Sigmoid colon (tissue), 4 donors: Measurements from ENCODE around the gene GLG1.
"Not testable (repeated sequence)": the region's sequence is repeated elsewhere in the genome, so short reads cannot be mapped to it uniquely, and the experiment has no call there.

Source experiments
- POLR2A ChIP-seq, 2 donors: fragments of 450-650 bp; IDR thresholded peaks; one replicate each; pipeline ENCODE4 v1.6.1; 2016; ENCODE audit warnings: antibody characterized with exemption in 2 of 2, mild to moderate bottlenecking in 2 of 2, moderate library complexity in 2 of 2
- POLR2AphosphoS5 ChIP-seq, 4 donors: sonication (generic); formaldehyde crosslinking; IDR thresholded peaks; one replicate each; pipeline ENCODE4 v1.6.1; 2017; ENCODE audit warnings: antibody characterized with exemption in 4 of 4
- TF ChIP-seq, protein P1 (sequence below), 4 experiments: fragments of 450-650 bp in 3 of 4; fragments of 200-600 bp in 1 of 4; IDR thresholded peaks; one replicate each; pipeline ENCODE4 v1.5.1; 2016 to 2019; ENCODE audit warnings: antibody characterized with exemption in 4 of 4, mild to moderate bottlenecking in 3 of 4, moderate library complexity in 2 of 4

DNA sequence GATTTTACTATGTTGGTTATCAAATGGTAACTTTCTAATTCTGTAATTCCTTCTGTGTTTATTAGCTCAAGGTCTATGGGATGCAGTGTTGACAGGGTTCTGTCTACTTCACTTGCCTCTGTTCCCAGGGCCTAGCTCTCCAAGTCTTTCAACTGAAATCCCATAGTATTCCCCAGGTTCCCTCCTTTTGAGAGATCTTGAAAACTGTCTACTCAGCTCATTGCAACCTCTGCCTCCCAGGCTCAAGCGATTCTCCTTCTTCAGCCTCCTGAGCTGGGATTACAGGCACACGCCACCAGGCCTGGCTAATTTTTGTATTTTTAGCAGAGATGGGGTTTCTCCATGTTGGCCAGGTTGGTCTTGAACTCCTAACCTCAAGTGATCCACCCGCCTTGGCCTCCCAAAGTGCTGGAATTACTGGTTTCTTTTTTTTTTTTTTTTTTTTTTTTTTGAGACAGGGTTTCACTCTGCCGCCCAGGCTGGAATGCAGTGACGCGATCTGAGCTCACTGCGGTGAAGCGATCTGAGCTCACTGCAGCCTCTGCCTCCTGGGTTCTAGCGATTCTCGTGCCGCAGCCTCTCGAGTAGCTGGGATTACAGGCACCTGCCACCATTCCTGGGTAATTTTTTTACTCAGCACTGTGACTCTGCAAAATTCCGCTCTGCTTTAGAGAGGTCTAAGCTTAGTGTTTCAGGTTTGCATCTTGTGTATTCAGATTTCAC lies 163.1 kb downstream of the GLG1 start:
- TF ChIP-seq, protein P1, sequence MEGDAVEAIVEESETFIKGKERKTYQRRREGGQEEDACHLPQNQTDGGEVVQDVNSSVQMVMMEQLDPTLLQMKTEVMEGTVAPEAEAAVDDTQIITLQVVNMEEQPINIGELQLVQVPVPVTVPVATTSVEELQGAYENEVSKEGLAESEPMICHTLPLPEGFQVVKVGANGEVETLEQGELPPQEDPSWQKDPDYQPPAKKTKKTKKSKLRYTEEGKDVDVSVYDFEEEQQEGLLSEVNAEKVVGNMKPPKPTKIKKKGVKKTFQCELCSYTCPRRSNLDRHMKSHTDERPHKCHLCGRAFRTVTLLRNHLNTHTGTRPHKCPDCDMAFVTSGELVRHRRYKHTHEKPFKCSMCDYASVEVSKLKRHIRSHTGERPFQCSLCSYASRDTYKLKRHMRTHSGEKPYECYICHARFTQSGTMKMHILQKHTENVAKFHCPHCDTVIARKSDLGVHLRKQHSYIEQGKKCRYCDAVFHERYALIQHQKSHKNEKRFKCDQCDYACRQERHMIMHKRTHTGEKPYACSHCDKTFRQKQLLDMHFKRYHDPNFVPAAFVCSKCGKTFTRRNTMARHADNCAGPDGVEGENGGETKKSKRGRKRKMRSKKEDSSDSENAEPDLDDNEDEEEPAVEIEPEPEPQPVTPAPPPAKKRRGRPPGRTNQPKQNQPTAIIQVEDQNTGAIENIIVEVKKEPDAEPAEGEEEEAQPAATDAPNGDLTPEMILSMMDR (IDR thresholded peaks at IDR 0.05) = not testable (repeated sequence)
- TF ChIP-seq POLR2A, POLR2AphosphoS5 (IDR thresholded peaks at IDR 0.05): not testable (repeated sequence)
